Measurements from ENCODE around the gene SLC43A2. TPM values are rescaled to one million over a fixed set of nuclear protein-coding genes. Genes with fewer than 3 reads are reported as not detected.

Gene SLC43A2
- polyA plus RNA-seq, 1 donor (not counting 4 experiments of a cell fraction or from before 2014, with no cell fraction given), result 12.7 TPM

DNA sequence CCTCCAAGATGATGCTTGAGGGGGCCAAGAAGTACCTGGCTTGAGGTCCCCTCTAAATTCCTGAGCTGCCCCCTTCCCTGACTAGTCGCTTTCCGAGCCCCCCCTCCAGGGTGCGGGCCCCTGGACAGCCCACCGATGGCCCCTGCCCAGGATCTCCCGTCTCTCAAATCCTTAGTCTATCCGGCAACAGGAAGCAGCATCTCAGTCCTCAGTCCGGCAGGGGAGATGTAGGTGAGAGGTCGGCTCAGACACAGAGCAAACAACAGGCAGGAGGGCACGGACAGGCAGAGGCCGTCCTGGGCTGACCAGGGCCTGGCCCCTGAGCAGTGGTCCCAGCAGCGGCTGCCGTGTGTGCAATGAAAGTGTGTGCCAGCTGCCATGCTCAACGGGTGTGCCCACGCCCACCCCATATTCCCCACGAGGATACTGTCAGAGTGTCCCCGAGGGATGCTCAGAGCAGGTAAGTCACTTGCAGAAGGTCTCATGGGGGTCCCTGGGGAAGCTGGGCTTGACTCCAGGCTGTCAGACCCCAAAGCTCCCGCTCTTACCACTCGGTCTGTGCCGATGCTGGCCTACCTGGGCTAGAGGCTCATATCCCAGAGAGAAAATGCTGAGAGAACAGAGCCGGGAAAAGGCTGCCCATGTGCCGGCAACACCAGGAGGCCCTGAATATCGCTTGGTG, 7.2 kb downstream of the SLC43A2 start:
- Histone ChIP-seq H3K27ac (ENCODE audit: control insufficient read depth, insufficient read depth, low read length) (no peak overlapping the region), H2AFZ (ENCODE audit: control insufficient read depth, low read length) (no peak overlapping the region), H3K9ac (ENCODE audit: control insufficient read depth, extremely low read depth, insufficient read depth, low read length) (no peak overlapping the region), H4K20me1 (ENCODE audit: control insufficient read depth, extremely low read depth, insufficient read depth, low read length) (no peaks in the 10 kb centered on the region), H3K4me2 (ENCODE audit: control insufficient read depth, extremely low read depth, insufficient read depth, low read depth, low read length) (no peak overlapping the region), H3K9me1 (ENCODE audit: control insufficient read depth, extremely low read depth, insufficient read depth, low read length) (no peaks in the 10 kb centered on the region), H3K4me3 (ENCODE audit: control insufficient read depth in 2 of 3, extremely low read depth in 1 of 3, insufficient read depth in 2 of 3, low read depth in 1 of 3, low read length in 3 of 3) (no peak overlapping the region), H3K4me1 (ENCODE audit: control insufficient read depth, extremely low read depth, insufficient read depth, low read length) (peaks cover 15% of the 10 kb centered on the region), H3K27me3 (ENCODE audit: control insufficient read depth, extremely low read depth, insufficient read depth, low read length) (no peaks in the 10 kb centered on the region), H3K36me3 (ENCODE audit: control insufficient read depth in 2 of 2, extremely low read depth in 1 of 2, insufficient read depth in 2 of 2, low read length in 2 of 2) (peaks cover 0 to 19% of the 10 kb centered on the region in 2 experiments), H3K9me3 (ENCODE audit: control insufficient read depth, low read depth, low read length) (no peaks in the 10 kb centered on the region), H3K79me2 (ENCODE audit: control insufficient read depth, insufficient read depth, low read length) (no peaks in the 10 kb centered on the region)
- DNase-seq (ENCODE audit: low read depth, low spot score), result no peak
- no peak for FAIRE-seq
- dilution Hi-C loops (cut with MboI; ENCODE audit: extremely low pct_ligation_motif_present, low sequenced_read_pairs), result no loop called here
- TF ChIP-seq, protein P1, sequence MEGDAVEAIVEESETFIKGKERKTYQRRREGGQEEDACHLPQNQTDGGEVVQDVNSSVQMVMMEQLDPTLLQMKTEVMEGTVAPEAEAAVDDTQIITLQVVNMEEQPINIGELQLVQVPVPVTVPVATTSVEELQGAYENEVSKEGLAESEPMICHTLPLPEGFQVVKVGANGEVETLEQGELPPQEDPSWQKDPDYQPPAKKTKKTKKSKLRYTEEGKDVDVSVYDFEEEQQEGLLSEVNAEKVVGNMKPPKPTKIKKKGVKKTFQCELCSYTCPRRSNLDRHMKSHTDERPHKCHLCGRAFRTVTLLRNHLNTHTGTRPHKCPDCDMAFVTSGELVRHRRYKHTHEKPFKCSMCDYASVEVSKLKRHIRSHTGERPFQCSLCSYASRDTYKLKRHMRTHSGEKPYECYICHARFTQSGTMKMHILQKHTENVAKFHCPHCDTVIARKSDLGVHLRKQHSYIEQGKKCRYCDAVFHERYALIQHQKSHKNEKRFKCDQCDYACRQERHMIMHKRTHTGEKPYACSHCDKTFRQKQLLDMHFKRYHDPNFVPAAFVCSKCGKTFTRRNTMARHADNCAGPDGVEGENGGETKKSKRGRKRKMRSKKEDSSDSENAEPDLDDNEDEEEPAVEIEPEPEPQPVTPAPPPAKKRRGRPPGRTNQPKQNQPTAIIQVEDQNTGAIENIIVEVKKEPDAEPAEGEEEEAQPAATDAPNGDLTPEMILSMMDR (optimal IDR thresholded peaks at IDR 0.05 in 1 of 3, IDR thresholded peaks at IDR 0.05 in 1 of 3, conservative IDR thresholded peaks at IDR 0.05 in 1 of 3; ENCODE audit: extremely low read depth in 1 of 3, insufficient read depth in 2 of 3, low read length in 3 of 3), result no peak

DNA sequence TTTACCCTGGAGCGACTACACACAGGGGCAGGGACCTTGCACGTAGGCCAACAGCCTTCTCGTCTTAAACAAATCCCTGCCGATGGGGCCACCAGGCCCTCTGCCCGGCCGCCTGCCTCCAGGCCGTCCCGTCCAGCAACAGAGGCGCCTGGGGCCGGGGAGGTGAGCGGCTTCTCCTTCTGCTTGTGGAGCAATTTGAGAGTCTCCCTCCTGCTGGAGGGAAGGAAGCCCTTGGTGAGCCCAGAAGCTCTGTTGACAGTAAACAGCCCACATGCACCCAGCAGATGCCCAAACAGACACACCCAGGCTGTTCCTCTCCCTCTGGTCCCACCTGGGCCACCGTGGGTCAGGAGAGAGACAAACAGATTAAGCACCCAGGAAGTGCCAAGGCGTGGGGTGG, 8.1 kb downstream of the SLC43A2 start:
- H3K79me2 ChIP-seq (ENCODE audit: control insufficient read depth, insufficient read depth, low read length), result no peaks in the 10 kb centered on the region
- dilution Hi-C loops (cut with MboI; ENCODE audit: extremely low pct_ligation_motif_present, low sequenced_read_pairs), result no loop called here
- H4K20me1 ChIP-seq (ENCODE audit: control insufficient read depth, extremely low read depth, insufficient read depth, low read length), result no peaks in the 10 kb centered on the region
- DNase-seq (ENCODE audit: low read depth, low spot score), result no peak
- no peak overlapping the region for H3K4me2 ChIP-seq (ENCODE audit: control insufficient read depth, extremely low read depth, insufficient read depth, low read depth, low read length)
- FAIRE-seq, result no peak
- TF ChIP-seq, protein P1 (optimal IDR thresholded peaks at IDR 0.05 in 1 of 3, IDR thresholded peaks at IDR 0.05 in 1 of 3, conservative IDR thresholded peaks at IDR 0.05 in 1 of 3; ENCODE audit: extremely low read depth in 1 of 3, insufficient read depth in 2 of 3, low read length in 3 of 3), result no peak
- no peak for TF ChIP-seq EZH2 (IDR thresholded peaks at IDR 0.05; ENCODE audit: low read length)
- H3K9me3 ChIP-seq (ENCODE audit: control insufficient read depth, low read depth, low read length), result no peaks in the 10 kb centered on the region
- H3K4me1 ChIP-seq (ENCODE audit: control insufficient read depth, extremely low read depth, insufficient read depth, low read length), result peaks cover 15% of the 10 kb centered on the region
- H3K4me3 ChIP-seq (ENCODE audit: control insufficient read depth in 2 of 3, extremely low read depth in 1 of 3, insufficient read depth in 2 of 3, low read depth in 1 of 3, low read length in 3 of 3), result no peak overlapping the region
- no peaks in the 10 kb centered on the region for H3K27me3 ChIP-seq (ENCODE audit: control insufficient read depth, extremely low read depth, insufficient read depth, low read length)
- no peaks in the 10 kb centered on the region for H3K9me1 ChIP-seq (ENCODE audit: control insufficient read depth, extremely low read depth, insufficient read depth, low read length)
- H3K27ac ChIP-seq (ENCODE audit: control insufficient read depth, insufficient read depth, low read length), result no peak overlapping the region
- no peak overlapping the region for H2AFZ ChIP-seq (ENCODE audit: control insufficient read depth, low read length)
- H3K9ac ChIP-seq (ENCODE audit: control insufficient read depth, extremely low read depth, insufficient read depth, low read length), result no peak overlapping the region
- peaks cover 0 to 15% of the 10 kb centered on the region in 2 experiments for H3K36me3 ChIP-seq (ENCODE audit: control insufficient read depth in 2 of 2, extremely low read depth in 1 of 2, insufficient read depth in 2 of 2, low read length in 2 of 2)
